Ishikawa (cell line): ENCODE measurements around the gene RICTOR.

Experiments used
- CEBPB ChIP-seq: IDR thresholded peaks from 2 replicates; pipeline ENCODE4 v1.6.1; 2012
- CREB1 ChIP-seq: IDR thresholded peaks from 2 replicates; pipeline ENCODE4 v1.6.1; 2012; ENCODE audit warnings: low read depth
- EGR1 ChIP-seq: IDR thresholded peaks from 2 replicates; pipeline ENCODE4 v1.6.1; 2012
- EP300 ChIP-seq: IDR thresholded peaks from 2 replicates; pipeline ENCODE4 v1.6.1; 2012; ENCODE audit warnings: borderline replicate concordance
- FOXM1 ChIP-seq: IDR thresholded peaks from 2 replicates; pipeline ENCODE4 v1.6.1; 2012; ENCODE audit warnings: low read depth, borderline replicate concordance
- MAX ChIP-seq: IDR thresholded peaks from 2 replicates; pipeline ENCODE4 v1.6.1; 2012
- NFIC ChIP-seq: IDR thresholded peaks from 2 replicates; pipeline ENCODE4 v1.6.1; 2012
- RAD21 ChIP-seq: IDR thresholded peaks from 2 replicates; pipeline ENCODE4 v1.6.1; 2012; ENCODE audit warnings: low read depth
- REST ChIP-seq: IDR thresholded peaks from 2 replicates; pipeline ENCODE4 v1.6.1; 2012; ENCODE audit warnings: low read depth, mild to moderate bottlenecking
- TAF1 ChIP-seq: IDR thresholded peaks from 2 replicates; pipeline ENCODE4 v1.6.1; 2012; ENCODE audit warnings: low read depth, mild to moderate bottlenecking
- TCF12 ChIP-seq: IDR thresholded peaks from 2 replicates; pipeline ENCODE4 v1.6.1; 2012; ENCODE audit warnings: low read depth
- TEAD4 ChIP-seq: IDR thresholded peaks from 2 replicates; pipeline ENCODE4 v1.6.1; 2012
- USF1 ChIP-seq: IDR thresholded peaks from 2 replicates; pipeline ENCODE4 v1.6.1; 2012
- YY1 ChIP-seq: IDR thresholded peaks from 2 replicates; pipeline ENCODE4 v1.6.1; 2012; ENCODE audit warnings: low read depth
- ZBTB7A ChIP-seq: IDR thresholded peaks from 2 replicates; pipeline ENCODE4 v1.6.1; 2012; ENCODE audit warnings: low read depth

Gene RICTOR

GRCh38 chr5:39063037-39063436 lies 11.2 kb downstream of the RICTOR start:
- no peak for TF ChIP-seq TCF12
- no peak for TF ChIP-seq FOXM1
- TF ChIP-seq CEBPB: no peak
- no peak for TF ChIP-seq REST
- no peak for TF ChIP-seq NFIC
- TF ChIP-seq RAD21: no peak
- no peak for TF ChIP-seq MAX
- no peak for TF ChIP-seq ZBTB7A
- no peak for TF ChIP-seq TAF1
- TF ChIP-seq EP300: no peak
- TF ChIP-seq EGR1: no peak
- TF ChIP-seq TEAD4: no peak
- TF ChIP-seq USF1: no peak
- TF ChIP-seq YY1: no peak
- TF ChIP-seq CREB1: no peak

- no peak for TF ChIP-seq TCF12
- TF ChIP-seq USF1: no peak
- no peak for TF ChIP-seq TAF1
- no peak for TF ChIP-seq NFIC
- no peak for TF ChIP-seq FOXM1
- no peak for TF ChIP-seq CREB1
- no peak for TF ChIP-seq RAD21
- no peak for TF ChIP-seq YY1
Measured at GRCh38 chr5:39062530-39062929, 11.7 kb downstream of the RICTOR start.

GRCh38 chr5:39062104-39062503 lies 12.1 kb downstream of the RICTOR start:
- TF ChIP-seq YY1 (no peak), FOXM1 (no peak), USF1 (no peak), EGR1 (no peak), TCF12 (no peak), TAF1 (no peak), NFIC (no peak), REST (no peak), CREB1 (no peak), EP300 (no peak), RAD21 (no peak), CEBPB (no peak), MAX (no peak), TEAD4 (no peak), ZBTB7A (no peak)

- no peak for TF ChIP-seq TAF1
- no peak for TF ChIP-seq REST
- TF ChIP-seq CEBPB: no peak
- TF ChIP-seq NFIC: no peak
- no peak for TF ChIP-seq TCF12
- no peak for TF ChIP-seq RAD21
- no peak for TF ChIP-seq TEAD4
- TF ChIP-seq MAX: no peak
- TF ChIP-seq EP300: no peak
- no peak for TF ChIP-seq ZBTB7A
- no peak for TF ChIP-seq CREB1
- no peak for TF ChIP-seq FOXM1
- no peak for TF ChIP-seq YY1
- TF ChIP-seq USF1: no peak
- TF ChIP-seq EGR1: no peak
Measured at GRCh38 chr5:39059064-39059463, 15.1 kb downstream of the RICTOR start.
